DMS79 treated with DMSO at 0.1 percent for 48 hours (cell line): ENCODE measurements around the gene FAM162A.
"Not testable (repeated sequence)": the region's sequence is repeated elsewhere in the genome, so short reads cannot be mapped to it uniquely, and the experiment has no call there.

Experiments used
- DNase-seq: peaks from one replicate; lab custom pipeline; 2025; lab: John Stamatoyannopoulos, UW

The FAM162A gene, protein sequence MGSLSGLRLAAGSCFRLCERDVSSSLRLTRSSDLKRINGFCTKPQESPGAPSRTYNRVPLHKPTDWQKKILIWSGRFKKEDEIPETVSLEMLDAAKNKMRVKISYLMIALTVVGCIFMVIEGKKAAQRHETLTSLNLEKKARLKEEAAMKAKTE

DNA sequence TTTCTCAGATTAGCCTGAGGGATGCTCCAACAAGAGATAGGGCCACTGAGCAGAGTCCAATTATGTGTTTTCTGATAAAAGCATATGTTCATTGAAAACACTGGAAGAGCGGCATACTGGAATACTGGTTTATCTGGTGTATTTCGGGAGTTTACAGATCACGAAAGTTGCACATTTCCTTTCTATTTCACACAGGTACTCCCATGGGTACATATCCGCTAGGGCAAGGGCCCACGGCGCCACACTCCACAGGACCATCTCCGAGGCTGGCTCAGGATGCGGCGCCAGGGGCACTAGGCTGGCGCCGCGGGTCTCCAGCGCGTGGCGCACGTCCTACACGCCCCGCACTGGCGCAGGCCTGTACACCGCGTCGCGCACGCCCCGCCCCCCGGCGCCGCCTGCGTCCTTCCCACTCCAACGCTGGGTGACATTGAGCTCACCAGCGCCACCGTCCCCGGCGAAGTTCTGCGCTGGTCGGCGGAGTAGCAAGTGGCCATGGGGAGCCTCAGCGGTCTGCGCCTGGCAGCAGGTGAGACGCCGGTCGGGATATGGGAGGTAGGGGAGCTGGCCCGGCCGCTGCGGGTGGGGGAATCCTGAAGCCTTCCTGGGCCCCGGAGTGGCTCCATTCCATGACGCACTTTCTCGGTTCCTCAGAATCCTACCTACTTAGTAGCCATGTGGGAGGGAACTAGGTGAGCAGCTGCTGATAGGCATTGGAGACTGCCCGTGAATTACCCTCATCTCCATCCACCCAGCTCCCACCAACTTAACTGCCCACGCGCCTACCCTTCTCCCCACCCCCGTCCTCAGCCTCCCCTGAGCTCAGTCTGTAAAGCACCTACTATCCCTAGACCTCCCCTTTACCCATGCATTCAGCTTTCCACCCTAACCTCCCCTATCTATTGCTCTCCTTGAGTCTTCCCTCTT, at the start of gene FAM162A:
Gene FAM162A, plus strand, starts transcription at position 412 of the 927 bp plus-strand sequence. Its CDS starts 84 bp downstream, at position 496.
- peak; percentile 89 for DNase-seq

DNA sequence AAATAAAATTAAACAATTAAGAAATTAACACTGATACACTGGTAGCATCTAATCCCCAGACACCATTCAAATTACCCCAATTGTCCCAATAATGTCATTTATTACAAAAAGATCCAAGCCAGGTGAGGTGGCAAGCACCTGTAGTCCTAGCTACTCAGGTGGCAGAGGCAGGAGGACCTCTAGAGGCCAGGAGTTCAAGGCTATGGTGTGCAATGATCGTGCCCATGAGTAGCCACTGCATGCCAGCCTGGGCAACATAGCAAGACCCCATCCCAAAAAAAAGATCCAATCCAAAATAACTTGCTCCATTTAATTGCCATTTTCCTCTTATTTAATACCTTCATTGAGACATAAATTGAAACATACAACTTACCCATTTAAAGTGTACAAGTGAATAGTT, 41.2 kb upstream of the FAM162A start:
- DNase-seq: no peak

- no peak for DNase-seq
Measured at GRCh38 chr3:122343654-122344053, 40.3 kb upstream of the FAM162A start.

- DNase-seq: no peak
Measured at GRCh38 chr3:122349171-122349570, 34.8 kb upstream of the FAM162A start.

GRCh38 chr3:122350814-122351418, 33.1 kb upstream of the FAM162A start:
- DNase-seq: no peak

GRCh38 chr3:122351612-122352011, 32.4 kb upstream of the FAM162A start:
- DNase-seq: no peak

- DNase-seq: no peak
Measured at GRCh38 chr3:122353215-122353614, 30.8 kb upstream of the FAM162A start.

- no peak for DNase-seq
Measured at GRCh38 chr3:122353893-122354401, 30.0 kb upstream of the FAM162A start.

DNA sequence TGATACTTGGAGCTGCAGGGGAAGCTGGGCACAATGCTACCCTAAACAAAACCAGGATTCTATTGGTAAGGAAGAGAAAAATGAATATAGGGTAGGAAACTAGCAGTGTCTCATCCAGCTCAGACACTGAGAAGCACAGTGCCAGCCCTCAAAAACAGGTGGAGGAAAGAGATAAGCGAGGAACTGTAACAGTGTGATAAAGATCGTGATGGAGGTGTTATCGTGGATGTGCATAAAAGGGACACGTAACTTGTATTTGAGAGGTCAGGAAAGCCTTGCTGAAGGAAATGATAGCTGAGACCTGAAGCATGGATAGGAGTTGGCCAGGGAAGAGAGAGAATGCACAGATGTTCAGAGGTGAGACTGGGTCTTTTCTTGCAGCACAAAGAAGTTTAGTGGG, 28.4 kb upstream of the FAM162A start:
- no peak for DNase-seq

DNA sequence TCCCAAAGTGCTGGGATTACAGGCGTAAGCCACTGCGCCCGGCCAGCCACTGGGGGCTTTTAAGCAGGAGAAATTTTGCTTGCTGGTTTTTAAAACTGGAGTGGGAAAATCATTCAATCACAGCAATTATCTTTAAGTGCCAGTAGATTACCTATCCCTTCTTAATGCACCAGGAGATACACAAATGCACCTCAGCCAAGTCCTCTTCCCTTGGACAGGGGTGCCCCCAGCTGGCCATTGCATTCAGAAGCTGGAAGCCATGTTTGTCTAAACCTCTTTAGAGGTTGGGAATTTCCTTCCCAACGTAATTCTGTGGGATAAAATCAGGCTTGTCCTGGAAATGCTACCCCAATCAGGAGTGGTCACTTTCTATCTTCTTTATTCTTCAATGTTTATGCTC, 27.6 kb upstream of the FAM162A start:
- peak; percentile 51 for DNase-seq

GRCh38 chr3:122357828-122358702, 25.9 kb upstream of the FAM162A start:
- no peak for DNase-seq

- DNase-seq: no peak
Measured at GRCh38 chr3:122358703-122359032, 25.3 kb upstream of the FAM162A start.

- DNase-seq: no peak
Measured at GRCh38 chr3:122362026-122362425, 22.0 kb upstream of the FAM162A start.

DNA sequence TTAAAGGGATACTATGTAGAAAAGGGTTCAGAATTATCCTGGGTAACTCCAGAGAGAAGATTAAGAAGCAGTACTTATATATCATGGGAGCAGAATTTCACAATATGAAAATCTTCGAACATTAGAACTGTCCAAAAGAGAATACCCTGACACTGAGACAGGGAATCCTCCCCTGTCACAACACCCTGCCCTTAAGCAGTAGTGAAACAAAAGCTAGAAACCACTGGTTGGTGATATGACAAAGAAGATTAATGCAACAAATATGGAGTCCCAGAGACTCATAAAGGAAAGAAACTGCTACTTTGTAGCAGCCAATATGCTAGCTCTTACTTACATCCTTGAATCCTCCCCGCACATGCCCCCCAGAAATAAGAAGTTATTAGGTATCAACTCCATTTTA, 19.5 kb upstream of the FAM162A start:
- no peak for DNase-seq

DNA sequence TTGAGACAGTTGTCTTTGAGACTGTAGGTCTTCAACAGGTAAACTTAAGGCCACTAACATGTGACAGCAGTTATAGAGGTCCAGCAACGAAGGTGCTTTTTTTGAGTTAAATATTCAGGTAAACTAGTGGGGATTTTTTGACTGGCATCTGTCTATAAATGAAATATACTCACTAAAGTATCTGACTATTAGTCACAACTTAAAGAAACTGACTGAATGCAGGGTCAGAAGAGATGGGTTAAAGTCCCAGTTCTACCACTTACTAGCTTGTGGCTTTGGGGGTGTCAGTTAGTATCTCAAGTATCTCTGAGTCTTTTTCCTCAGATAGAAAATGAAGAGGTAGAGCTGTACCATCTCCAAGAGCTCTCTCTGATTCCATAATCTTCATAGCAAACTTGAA, 18.9 kb upstream of the FAM162A start:
- no peak for DNase-seq

DNA sequence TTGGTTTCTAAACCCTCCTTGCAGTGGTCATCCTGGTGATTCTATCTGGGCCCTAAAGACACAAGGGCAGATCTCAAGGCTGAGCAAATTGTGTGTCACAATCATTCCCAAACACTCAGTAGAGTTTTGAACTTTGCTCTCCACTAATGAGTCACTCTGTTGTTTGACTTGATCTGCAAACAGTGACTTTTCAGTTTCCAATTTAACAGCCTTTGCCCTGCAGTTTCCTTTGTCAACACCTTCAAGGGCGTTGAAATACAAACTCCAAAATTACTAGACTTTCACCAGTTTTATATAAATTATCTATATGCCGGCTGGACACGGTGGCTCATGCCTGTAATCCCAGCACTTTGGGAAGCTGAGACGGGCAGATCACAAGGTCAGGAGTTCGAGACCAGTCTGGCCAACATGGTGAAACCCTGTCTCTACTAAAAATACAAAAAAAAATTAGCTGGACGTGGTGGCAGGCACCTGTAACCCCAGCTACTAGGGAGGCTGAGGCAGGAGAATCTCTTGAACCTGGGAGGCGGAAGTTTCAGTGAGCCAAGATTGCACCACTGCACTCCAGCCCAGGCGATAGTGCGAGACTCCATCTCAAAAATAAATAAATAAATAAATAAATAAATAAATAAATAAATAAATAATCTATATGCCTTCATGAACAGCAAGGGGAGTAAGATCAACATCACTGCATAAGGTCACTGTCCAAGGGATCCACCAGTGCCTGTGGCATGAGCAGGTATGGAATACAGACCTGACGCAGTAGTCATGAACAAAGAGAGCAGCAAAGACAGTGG, 18.2 kb upstream of the FAM162A start:
- DNase-seq: not testable (repeated sequence)

DNA sequence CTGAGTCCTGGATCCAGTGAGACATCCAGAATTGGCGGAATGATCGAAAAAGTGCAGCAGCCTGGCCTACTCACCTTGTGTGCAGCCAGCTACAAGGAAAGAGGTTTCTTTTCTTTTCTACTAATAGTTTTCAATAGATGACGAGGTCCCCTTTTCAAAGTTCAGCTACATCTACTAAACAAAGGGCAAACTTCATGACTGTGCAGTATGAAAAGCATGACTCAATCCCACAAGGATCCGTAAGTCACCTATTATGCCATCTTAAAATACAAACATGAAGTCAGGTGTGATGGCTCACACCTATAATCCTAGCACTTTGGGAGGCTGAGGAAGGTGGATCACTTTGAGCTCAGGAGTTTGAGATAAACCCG, 17.6 kb upstream of the FAM162A start:
- no peak for DNase-seq

- DNase-seq: no peak
Measured at GRCh38 chr3:122374034-122374433, 9.9 kb upstream of the FAM162A start.

DNA sequence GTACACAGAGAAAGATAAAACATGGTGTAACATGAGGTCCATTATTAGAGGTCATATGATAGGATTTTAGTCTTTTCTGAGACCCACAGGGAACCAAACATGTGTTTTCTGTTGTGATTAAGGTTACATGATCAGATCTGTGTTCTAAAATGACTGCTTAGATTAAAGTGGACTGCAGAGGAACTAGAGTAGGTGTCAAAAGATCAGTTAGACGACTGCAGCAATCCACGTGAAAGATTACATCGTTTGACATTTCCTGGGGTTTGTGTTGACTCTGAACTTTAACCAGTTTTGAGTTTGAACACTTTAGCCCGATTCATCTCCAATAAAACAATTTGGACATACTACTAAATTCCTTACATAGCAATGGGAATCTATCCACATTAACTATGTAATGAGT, 6.0 kb upstream of the FAM162A start:
- DNase-seq: no peak

DNA sequence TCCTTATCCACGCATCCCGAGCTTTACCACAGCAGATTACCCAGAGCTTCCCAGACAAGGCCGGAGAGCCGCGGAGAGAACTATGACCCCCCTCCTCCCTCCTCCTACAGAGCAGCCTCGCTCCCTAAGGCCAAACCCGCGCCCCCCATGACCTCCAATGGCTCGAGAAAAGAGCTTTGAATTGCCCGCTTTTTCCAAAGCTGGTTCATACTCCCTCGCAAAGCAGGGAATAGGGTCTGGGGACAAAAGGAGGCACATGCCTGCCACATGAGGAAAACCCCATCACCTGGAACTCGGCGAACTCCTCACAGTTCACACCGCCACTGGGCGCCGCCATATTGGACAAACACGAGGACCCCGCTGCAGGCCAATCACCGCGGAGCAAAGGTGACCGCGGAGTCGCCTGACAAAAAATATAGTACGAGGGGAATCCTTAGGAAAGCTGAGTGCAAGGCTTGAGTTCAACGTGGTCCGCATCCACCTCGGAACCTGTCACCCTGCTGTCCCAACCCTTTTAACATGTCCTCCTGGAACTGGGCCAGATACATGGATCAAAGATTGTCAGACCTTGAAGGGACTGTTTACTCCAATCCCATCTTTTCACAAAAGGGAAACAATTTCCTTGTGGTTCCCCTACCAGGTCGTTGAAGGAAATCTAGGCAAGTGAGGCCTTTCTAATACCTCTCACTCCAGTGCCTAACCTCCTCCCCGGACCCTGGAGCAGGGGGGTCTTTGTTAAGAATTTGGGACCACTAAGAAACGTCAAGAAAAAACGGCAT, 905 bp upstream of the FAM162A start, which contains the start of gene MIX23:
Gene MIX23, minus strand, starts transcription at position 344 of the 779 bp plus-strand sequence. Its CDS starts 7 bp downstream, at position 337.
- DNase-seq: peak; percentile 93
